HG03342 (cell line): ENCODE data around the gene SESN2.
A peak's percentile ranks its signal among the peaks of the same experiment; 100 is the strongest.

Experiments
- ATAC-seq: cut with Tn5 transposase; IDR thresholded peaks from one replicate; pipeline ENCODE4 v1.9.1; 2021; ENCODE audit warnings: mild to moderate bottlenecking, moderate library complexity; ENCODE audit not compliant: unreplicated experiment

The SESN2 gene

DNA sequence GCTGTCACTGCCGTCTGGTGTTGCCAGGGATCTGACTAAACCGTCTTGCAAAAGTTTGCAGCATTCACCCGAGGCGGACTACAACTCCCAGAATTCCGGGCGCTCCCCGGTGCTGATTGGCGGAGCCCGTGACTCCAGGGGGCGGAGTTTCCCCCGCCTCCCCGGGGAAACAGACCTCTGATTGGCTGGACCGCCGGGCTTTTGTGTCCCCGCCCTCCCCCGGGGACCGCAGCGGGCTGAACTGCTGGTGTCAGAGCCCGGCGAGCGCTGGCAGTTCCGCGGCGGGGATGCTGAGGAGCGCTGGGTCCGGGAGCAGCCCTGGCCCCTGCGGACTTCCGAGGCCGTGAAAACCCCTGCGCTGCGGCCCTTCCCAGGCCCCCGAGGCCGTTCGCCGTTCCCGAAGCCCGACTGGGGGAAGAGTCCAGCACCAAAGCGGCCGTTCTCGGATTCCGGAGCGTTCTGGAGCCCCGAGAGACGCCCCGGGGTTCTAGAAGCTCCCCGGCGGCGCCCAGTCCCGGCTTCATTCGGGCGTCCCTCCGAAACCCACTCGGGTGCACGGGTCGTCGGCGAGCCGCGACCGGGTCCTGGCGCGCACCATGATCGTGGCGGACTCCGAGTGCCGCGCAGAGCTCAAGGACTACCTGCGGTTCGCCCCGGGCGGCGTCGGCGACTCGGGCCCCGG is at the start of gene SESN2:
SESN2 (plus strand) TSS at position 267 of the 682 bp plus-strand sequence; CDS start at position 597, 330 bp downstream.
- ATAC-seq: peak; percentile 95

GRCh38 chr1:28209700-28210099 is 49.6 kb upstream of the SESN2 start:
- ATAC-seq: no peak

GRCh38 chr1:28213315-28213714 is 46.0 kb upstream of the SESN2 start:
- no peak for ATAC-seq

DNA sequence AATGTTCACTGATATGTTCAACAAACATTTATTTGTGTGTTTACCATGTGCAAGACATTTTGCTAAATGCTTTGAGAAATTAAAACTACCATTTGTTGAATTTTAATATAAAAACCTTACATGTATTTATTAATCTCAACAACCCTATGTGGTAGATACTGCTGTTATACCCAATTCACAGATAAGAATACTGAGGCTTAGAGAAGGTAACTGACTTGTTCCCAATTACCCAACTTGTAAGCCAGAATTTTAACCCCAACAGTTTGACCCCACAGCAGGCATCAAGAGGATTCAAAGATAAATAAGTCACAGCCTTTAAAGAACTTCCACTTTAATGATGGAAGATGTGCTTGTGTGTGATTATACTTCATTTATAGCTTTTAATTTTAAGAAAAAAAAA is 30.2 kb upstream of the SESN2 start:
- ATAC-seq: no peak

DNA sequence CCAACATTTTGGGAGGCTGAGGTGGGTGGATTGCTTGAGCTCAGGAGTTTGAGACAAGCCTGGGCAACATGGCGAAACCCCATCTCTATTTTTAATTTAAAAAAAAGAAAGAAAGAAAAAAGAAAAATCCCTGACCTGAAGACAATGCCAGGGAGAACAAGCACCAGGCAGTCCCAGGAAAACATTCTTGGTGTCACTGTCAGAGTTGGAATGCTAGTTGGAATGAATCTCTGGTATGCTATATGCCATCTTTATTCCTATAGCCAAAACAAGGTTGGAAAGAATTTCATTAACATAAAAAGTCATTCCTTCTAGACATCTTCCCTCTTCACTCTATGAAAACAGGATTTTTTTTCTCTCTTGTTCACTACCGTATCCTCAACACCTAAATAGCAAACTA is 29.3 kb upstream of the SESN2 start:
- no peak for ATAC-seq

DNA sequence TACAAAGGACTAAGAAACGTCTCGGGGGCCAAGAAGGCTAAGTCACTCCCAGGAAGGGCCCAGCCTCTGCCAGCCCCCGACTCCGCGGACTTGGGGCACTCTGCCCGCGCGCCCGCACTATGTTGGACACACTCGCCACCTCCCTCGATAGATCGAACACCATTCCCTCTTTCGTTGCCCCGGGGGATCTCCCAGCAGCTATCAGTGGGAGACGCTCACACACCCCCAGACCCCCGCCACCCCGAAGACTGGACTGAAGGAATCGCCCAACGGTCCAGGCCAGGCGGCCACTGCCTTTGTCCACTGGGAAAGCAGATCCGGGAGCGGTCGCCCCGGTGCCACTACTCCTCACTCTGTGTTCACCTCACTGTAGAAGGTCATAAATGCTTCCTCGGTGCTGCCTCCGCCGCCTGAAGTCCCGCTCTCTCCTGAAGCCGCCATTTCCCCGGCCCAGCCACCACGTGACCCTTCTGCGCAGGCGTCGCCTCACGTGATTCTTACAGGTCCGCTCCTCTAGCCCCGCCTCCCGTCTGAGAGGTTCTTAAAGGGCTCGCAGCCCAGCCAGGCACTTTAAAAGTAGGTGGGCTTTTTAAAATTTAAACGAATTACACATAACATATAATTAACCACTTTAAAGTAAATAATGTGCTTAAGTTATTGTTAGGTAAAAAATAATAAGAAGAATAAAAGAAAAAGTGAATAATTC is 26.6 kb upstream of the SESN2 start, which contains the start of gene DNAJC8:
DNAJC8 (minus strand) TSS at position 472 of the 706 bp plus-strand sequence; CDS start at position 441, 31 bp downstream.
- peak; percentile 42 for ATAC-seq

- no peak for ATAC-seq
These were observed 26.1 kb upstream of the SESN2 start for GRCh38 chr1:28233264-28233606.

GRCh38 chr1:28235755-28236655 is 23.3 kb upstream of the SESN2 start, which contains the start of gene ATP5IF1:
Gene ATP5IF1, plus strand, starts transcription at chr1:28236124. Its CDS starts 60 bp downstream, at chr1:28236184.
- peak; percentile 87 for ATAC-seq

GRCh38 chr1:28236656-28237322 is 22.5 kb upstream of the SESN2 start:
- no peak for ATAC-seq

- no peak for ATAC-seq
These were observed 20.3 kb upstream of the SESN2 start for GRCh38 chr1:28239004-28239403.

DNA sequence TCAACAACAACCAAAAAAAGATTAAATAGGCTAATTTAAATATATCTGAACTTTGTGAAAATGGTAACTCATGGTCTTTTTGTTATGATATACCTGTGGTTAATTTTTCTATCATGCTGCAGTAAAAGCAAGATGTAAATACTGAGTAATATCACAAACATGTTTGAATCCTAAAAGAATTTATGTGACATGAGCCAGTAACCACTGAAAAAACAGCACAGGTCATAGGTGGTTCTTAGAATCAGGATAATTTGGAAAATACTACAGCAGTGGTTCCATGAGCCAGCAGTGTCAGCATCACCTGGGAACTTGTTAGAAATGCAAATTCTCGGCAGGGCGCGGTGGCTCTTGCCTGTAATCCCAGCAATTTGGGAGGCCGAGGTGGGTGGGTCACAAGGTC is 19.3 kb upstream of the SESN2 start:
- ATAC-seq: no peak

- ATAC-seq: no peak
These were observed 17.6 kb upstream of the SESN2 start for GRCh38 chr1:28241638-28242241.

- ATAC-seq: no peak
These were observed 15.5 kb upstream of the SESN2 start for GRCh38 chr1:28243685-28244311.

GRCh38 chr1:28244549-28245251 is 14.6 kb upstream of the SESN2 start:
- no peak for ATAC-seq

- no peak for ATAC-seq
These were observed 12.9 kb upstream of the SESN2 start for GRCh38 chr1:28246427-28246832.

GRCh38 chr1:28247612-28248272 is 11.6 kb upstream of the SESN2 start:
- no peak for ATAC-seq

DNA sequence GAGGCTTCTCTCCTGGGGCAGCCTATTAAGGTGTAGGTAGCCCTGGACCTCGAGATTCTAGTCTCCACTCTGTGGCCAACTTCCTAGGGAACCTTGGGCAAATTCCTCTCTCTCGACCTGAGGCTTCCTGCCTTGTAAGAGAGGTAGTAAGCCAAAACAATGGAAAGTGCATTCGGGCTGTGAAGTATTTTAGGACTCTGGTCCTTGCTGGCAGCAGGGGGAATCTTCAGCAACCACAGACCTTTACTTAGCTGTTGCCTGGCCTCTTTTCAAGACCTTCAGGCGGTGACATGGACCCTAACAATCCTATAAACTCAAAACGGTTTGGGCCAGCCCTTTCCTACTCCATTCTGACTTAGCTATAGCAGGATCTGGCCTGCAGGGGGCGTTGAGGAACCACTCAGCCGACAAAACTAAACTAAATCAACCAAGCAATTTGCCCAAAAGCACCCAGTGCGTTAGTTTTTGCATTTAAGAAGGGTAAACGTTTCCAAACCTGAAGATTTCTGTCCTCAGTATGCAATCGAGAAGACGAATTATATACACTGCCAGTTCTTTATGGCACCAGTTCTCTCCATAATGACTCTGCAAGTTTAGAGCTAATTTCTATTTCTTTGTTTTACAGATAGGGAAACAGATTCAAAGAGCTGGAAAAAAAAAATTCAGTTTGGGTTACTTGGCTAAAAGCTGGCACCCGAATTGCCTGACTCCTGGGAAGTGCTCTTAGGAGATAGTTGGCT is 10.9 kb upstream of the SESN2 start:
- no peak for ATAC-seq
